Measurements from ENCODE around the gene ABI3BP.

GRCh38 chr3:100776746-100777145 is 216.5 kb downstream of the ABI3BP start:
- TF ChIP-seq RAD21 (IDR thresholded peaks at IDR 0.05) (no peak), CTCF (IDR thresholded peaks at IDR 0.05; ENCODE audit: low read depth, low read length, missing input control) (no peak), EGR1 (IDR thresholded peaks at IDR 0.05; ENCODE audit: low read depth in 2 of 2) (no peak), MAX (IDR thresholded peaks at IDR 0.05) (no peak), SP1 (IDR thresholded peaks at IDR 0.05) (no peak), ATF3 (IDR thresholded peaks at IDR 0.05) (no peak), JUND (IDR thresholded peaks at IDR 0.05) (no peak), TAF1 (conservative IDR thresholded peaks at IDR 0.05) (no peak), YY1 (IDR thresholded peaks at IDR 0.05) (no peak), FOXA1 (IDR thresholded peaks at IDR 0.05) (no peak), HNF4A (conservative IDR thresholded peaks at IDR 0.05) (no peak)
